ENCODE measurements around the gene DACH1. TPM values are rescaled to one million over a fixed set of nuclear protein-coding genes. Genes with fewer than 3 reads are reported as not detected.

Gene DACH1
- total RNA-seq, 2 experiments from 2014 or later, result not detected

DNA sequence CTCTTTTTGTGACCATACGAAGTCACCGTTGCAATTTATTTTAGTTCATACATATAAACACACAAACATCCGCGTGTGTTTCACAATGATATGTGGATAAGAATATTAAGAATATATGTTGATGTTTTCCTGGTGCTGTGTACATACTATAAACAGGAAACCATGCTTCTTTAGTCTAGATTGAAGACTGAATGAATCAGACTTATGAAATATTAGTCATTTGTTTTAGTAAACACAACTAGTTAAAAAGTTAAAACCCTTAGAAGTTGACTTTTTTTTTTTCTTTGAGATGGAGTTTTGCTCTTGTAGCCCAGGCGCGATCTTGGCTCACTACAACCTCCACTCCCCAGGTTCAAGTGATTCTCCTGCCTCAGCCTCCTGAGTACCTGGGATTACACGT is 257.7 kb downstream of the DACH1 start:
- CTCF ChIA-PET (ENCODE audit: unreplicated experiment), result no interaction called here
- Histone ChIP-seq H3K4me2 (ENCODE audit: low read length) (no peak overlapping the region), H3K36me3 (ENCODE audit: insufficient read depth, low read length) (no peaks in the 10 kb centered on the region), H3K9me3 (ENCODE audit: low read length) (no peaks in the 10 kb centered on the region), H3K9me2 (ENCODE audit: insufficient read depth, low read length) (no peaks in the 10 kb centered on the region), H3K4me1 (ENCODE audit: insufficient read depth, low read length, poor library complexity, severe bottlenecking) (no peaks in the 10 kb centered on the region), H3K27ac (ENCODE audit: low read depth, low read length, poor library complexity, severe bottlenecking) (no peak overlapping the region), H3K79me2 (ENCODE audit: insufficient read depth, low read depth, low read length) (no peaks in the 10 kb centered on the region), H2AFZ (ENCODE audit: low read length) (no peak overlapping the region), H3K4me3 (ENCODE audit: low read depth, low read length, poor library complexity, severe bottlenecking) (no peak overlapping the region), H4K20me1 (ENCODE audit: insufficient read depth, low read length) (no peaks in the 10 kb centered on the region)
- DNase-seq (ENCODE audit: low spot score), result no peak
- intact Hi-C loops (cut with micrococcal nuclease; ENCODE audit: unreplicated experiment), result no loop called here
- POLR2A ChIA-PET, result no interaction called here
- no TSS peak for BruUV-seq (replicated peaks)
- TF ChIP-seq EZH2phosphoT487 (IDR thresholded peaks at IDR 0.05; ENCODE audit: borderline replicate concordance, low read depth, low read length), result no peak
- TF ChIP-seq, protein P1, sequence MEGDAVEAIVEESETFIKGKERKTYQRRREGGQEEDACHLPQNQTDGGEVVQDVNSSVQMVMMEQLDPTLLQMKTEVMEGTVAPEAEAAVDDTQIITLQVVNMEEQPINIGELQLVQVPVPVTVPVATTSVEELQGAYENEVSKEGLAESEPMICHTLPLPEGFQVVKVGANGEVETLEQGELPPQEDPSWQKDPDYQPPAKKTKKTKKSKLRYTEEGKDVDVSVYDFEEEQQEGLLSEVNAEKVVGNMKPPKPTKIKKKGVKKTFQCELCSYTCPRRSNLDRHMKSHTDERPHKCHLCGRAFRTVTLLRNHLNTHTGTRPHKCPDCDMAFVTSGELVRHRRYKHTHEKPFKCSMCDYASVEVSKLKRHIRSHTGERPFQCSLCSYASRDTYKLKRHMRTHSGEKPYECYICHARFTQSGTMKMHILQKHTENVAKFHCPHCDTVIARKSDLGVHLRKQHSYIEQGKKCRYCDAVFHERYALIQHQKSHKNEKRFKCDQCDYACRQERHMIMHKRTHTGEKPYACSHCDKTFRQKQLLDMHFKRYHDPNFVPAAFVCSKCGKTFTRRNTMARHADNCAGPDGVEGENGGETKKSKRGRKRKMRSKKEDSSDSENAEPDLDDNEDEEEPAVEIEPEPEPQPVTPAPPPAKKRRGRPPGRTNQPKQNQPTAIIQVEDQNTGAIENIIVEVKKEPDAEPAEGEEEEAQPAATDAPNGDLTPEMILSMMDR (conservative IDR thresholded peaks at IDR 0.05; ENCODE audit: low read length), result no peak

DNA sequence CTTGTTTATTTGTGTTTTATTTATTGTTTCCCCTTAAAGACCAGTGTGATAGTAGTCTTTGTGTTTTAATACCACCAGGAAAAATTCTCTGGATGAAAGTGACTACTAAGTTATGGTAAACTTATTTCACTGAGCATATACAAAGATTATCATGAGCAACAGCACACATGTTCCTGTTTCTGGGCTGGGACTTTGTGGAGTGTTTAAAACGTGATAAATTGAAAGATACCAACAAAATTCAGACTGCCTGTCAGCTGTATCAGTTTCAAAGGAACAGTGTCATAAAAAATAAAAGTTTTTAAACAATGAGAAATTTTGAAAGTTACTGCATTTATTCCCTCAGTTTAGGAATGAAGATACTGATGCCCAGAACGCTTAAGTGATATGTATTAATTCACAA is 259.4 kb downstream of the DACH1 start:
- Histone ChIP-seq H3K27ac (ENCODE audit: low read depth, low read length, poor library complexity, severe bottlenecking) (no peak overlapping the region), H2AFZ (ENCODE audit: low read length) (no peak overlapping the region), H3K4me3 (ENCODE audit: low read depth, low read length, poor library complexity, severe bottlenecking) (no peak overlapping the region), H3K4me2 (ENCODE audit: low read length) (no peak overlapping the region), H3K4me1 (ENCODE audit: insufficient read depth, low read length, poor library complexity, severe bottlenecking) (no peaks in the 10 kb centered on the region), H3K79me2 (ENCODE audit: insufficient read depth, low read depth, low read length) (no peaks in the 10 kb centered on the region), H4K20me1 (ENCODE audit: insufficient read depth, low read length) (no peaks in the 10 kb centered on the region), H3K36me3 (ENCODE audit: insufficient read depth, low read length) (no peaks in the 10 kb centered on the region), H3K9me2 (ENCODE audit: insufficient read depth, low read length) (no peaks in the 10 kb centered on the region), H3K9me3 (ENCODE audit: low read length) (no peaks in the 10 kb centered on the region)
- CTCF ChIA-PET (ENCODE audit: unreplicated experiment), result no interaction called here
- BruUV-seq (replicated peaks), result no TSS peak
- intact Hi-C loops (cut with micrococcal nuclease; ENCODE audit: unreplicated experiment), result no loop called here
- POLR2A ChIA-PET, result interaction anchor here (0.5 kb wide), 1 partner anchor 27 kb away, joined by 3 read pairs; no protein-coding TSS in a partner anchor
- no peak for TF ChIP-seq EZH2phosphoT487 (IDR thresholded peaks at IDR 0.05; ENCODE audit: borderline replicate concordance, low read depth, low read length)
- TF ChIP-seq, protein P1 (conservative IDR thresholded peaks at IDR 0.05; ENCODE audit: low read length), result no peak
- no peak for DNase-seq (ENCODE audit: low spot score)

DNA sequence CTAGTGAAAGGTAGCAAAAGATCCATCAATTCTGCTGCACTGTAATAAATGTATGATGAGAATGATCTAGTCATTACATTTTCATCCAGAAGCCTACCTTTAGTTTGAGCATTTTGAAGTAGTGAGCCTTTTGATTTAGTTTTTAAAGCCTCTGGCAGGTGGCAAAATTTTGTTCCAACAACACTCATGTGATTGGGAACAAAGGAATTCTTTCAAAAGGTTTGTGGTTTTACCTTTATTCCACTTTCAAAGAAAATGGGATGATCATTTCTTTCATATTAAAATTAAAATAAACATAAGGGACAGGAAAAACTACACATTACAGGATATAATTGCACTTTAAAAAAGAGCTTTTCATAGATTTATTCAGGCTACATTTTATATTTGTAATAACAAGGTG is 260.2 kb downstream of the DACH1 start:
- DNase-seq (ENCODE audit: low spot score), result no peak
- H3K9me3 ChIP-seq (ENCODE audit: low read length), result no peaks in the 10 kb centered on the region
- H3K9me2 ChIP-seq (ENCODE audit: insufficient read depth, low read length), result no peaks in the 10 kb centered on the region
- H3K4me1 ChIP-seq (ENCODE audit: insufficient read depth, low read length, poor library complexity, severe bottlenecking), result no peaks in the 10 kb centered on the region
- H4K20me1 ChIP-seq (ENCODE audit: insufficient read depth, low read length), result no peaks in the 10 kb centered on the region
- intact Hi-C loops (cut with micrococcal nuclease; ENCODE audit: unreplicated experiment), result no loop called here
- BruUV-seq (replicated peaks), result no TSS peak
- no peak overlapping the region for H3K27ac ChIP-seq (ENCODE audit: low read depth, low read length, poor library complexity, severe bottlenecking)
- no peaks in the 10 kb centered on the region for H3K79me2 ChIP-seq (ENCODE audit: insufficient read depth, low read depth, low read length)
- H3K4me3 ChIP-seq (ENCODE audit: low read depth, low read length, poor library complexity, severe bottlenecking), result no peak overlapping the region
- ChIA-PET POLR2A (interaction anchor here (0.5 to 1.0 kb wide), 2 partner anchors 26 to 57 kb away, joined by 3 read pairs; no protein-coding TSS in a partner anchor), CTCF (ENCODE audit: unreplicated experiment) (no interaction called here)
- no peaks in the 10 kb centered on the region for H3K36me3 ChIP-seq (ENCODE audit: insufficient read depth, low read length)
- no peak overlapping the region for H3K4me2 ChIP-seq (ENCODE audit: low read length)
- TF ChIP-seq, protein P1 (conservative IDR thresholded peaks at IDR 0.05; ENCODE audit: low read length), result no peak
- no peak for TF ChIP-seq EZH2phosphoT487 (IDR thresholded peaks at IDR 0.05; ENCODE audit: borderline replicate concordance, low read depth, low read length)
- H2AFZ ChIP-seq (ENCODE audit: low read length), result no peak overlapping the region

All from OCI-LY7 (cell line).